ENCODE measurements around the gene KIAA0825.

- TF ChIP-seq CTCF (conservative IDR thresholded peaks at IDR 0.05; ENCODE audit: low read depth, low read length) (no peak), EZH2 (IDR thresholded peaks at IDR 0.05; ENCODE audit: low read length, unreplicated experiment) (no peak), EZH2phosphoT487 (IDR thresholded peaks at IDR 0.05; ENCODE audit: borderline replicate concordance, low read length) (no peak)
Measured at GRCh38 chr5:94245608-94246007, 372.8 kb downstream of the KIAA0825 start.

All from PC-3 (cell line).